ENCODE data around the gene ZFYVE28. TPM values are rescaled to one million over a fixed set of nuclear protein-coding genes. Genes with fewer than 3 reads are reported as not detected.

ZFYVE28 gene
- total and polyA plus RNA-seq, 2 of the 8 experiments (the other 6 are each of a cell fraction or from before 2014, with no cell fraction given) = 1.7 to 4.9 TPM

GRCh38 chr4:2254665-2255500, 163.6 kb downstream of the ZFYVE28 start (continued):
- TF ChIP-seq CHD7 (IDR thresholded peaks at IDR 0.05; ENCODE audit: insufficient replicate concordance, low read length) = no peak
- no peak for TF ChIP-seq EP300 (IDR thresholded peaks at IDR 0.05; ENCODE audit: borderline replicate concordance in 1 of 2, low read depth in 2 of 2, low read length in 2 of 2)
- TF ChIP-seq CBX8 (IDR thresholded peaks at IDR 0.05; ENCODE audit: borderline replicate concordance, low read depth, low read length) = no peak
- TF ChIP-seq POU5F1 (IDR thresholded peaks at IDR 0.05; ENCODE audit: low read depth, low read length) = no peak
- no peak for TF ChIP-seq CTCF (IDR thresholded peaks at IDR 0.05; ENCODE audit: control extremely low read depth in 1 of 3, insufficient read depth in 1 of 3, low read depth in 1 of 3, low read length in 3 of 3)
- TF ChIP-seq CHD1 (IDR thresholded peaks at IDR 0.05; ENCODE audit: low read depth, low read length) = no peak
- no peak for TF ChIP-seq JUN (IDR thresholded peaks at IDR 0.05; ENCODE audit: low read depth, low read length)

Data from H1 (cell line).